IgD-negative memory B cell (primary cell): ENCODE measurements around the gene ZNF260. TPM values are rescaled to one million over a fixed set of nuclear protein-coding genes. Genes with fewer than 3 reads are reported as not detected.

Experiments
- polyA plus RNA-seq: library from polyadenylated mRNA; unstranded; fragments of 300-500 nt; fragmentation: Illumina TruSeq; gene quantifications from one replicate; pipeline ENCODE4 v1.2.3, GENCODE V29; 2021

ZNF260 gene
- polyA plus RNA-seq, 1 donor from 2014 or later = 14.7 TPM

Other genes with a start within 250 kb of the ZNF260 start
- gene ZFP14, start 149.1 kb downstream of the ZNF260 start, polyA plus RNA-seq = 5.0 TPM
- 14.9 TPM for gene ZFP82, start 109.6 kb downstream of the ZNF260 start, polyA plus RNA-seq
- 10.8 TPM for gene ZNF566, start 38.7 kb downstream of the ZNF260 start, polyA plus RNA-seq
- 6.1 TPM for gene ZNF529, start 45.0 kb upstream of the ZNF260 start, polyA plus RNA-seq
- 7.9 TPM for gene ZNF382, start 77.0 kb upstream of the ZNF260 start, polyA plus RNA-seq
- gene ZNF461, start 138.6 kb upstream of the ZNF260 start, polyA plus RNA-seq = 7.8 TPM
- 9.4 TPM for gene ZNF567, start 159.3 kb upstream of the ZNF260 start, polyA plus RNA-seq
- 0.53 TPM for gene ZNF850, start 244.5 kb upstream of the ZNF260 start, polyA plus RNA-seq